Smooth muscle cell (in vitro differentiated cells): ENCODE measurements around the gene PAX3. TPM values are rescaled to one million over a fixed set of nuclear protein-coding genes. Genes with fewer than 3 reads are reported as not detected.

Source experiments
- DNase-seq: peaks from one replicate; lab custom pipeline; 2025; ENCODE audit not compliant: unreplicated experiment; lab: John Stamatoyannopoulos, UW
- H2AFZ ChIP-seq: fragments of 200-600 bp; sonication (generic); 2 replicates; pipeline ENCODE4 v1.6.0; 2016; ENCODE audit warnings: antibody characterized with exemption, low read depth, mild to moderate bottlenecking
- H3F3A ChIP-seq: fragments of 200-600 bp; sonication (generic); 2 replicates; pipeline ENCODE4 v1.6.0; 2017; ENCODE audit warnings: antibody characterized with exemption, low read depth
- H3K27ac ChIP-seq: fragments of 200-600 bp; sonication (generic); 2 replicates; pipeline ENCODE4 v1.5.1; 2016; ENCODE audit warnings: low read depth, mild to moderate bottlenecking
- H3K27me3 ChIP-seq: fragments of 200-600 bp; sonication (generic); 2 replicates; pipeline ENCODE4 v1.6.1; 2016; ENCODE audit warnings: low read depth, mild to moderate bottlenecking
- H3K36me3 ChIP-seq: fragments of 200-600 bp; sonication (generic); 2 replicates; pipeline ENCODE4 v1.5.1; 2016; ENCODE audit warnings: low read depth
- H3K4me1 ChIP-seq: fragments of 200-600 bp; sonication (generic); 2 replicates; pipeline ENCODE4 v1.5.1; 2016; ENCODE audit warnings: low read depth
- H3K4me2 ChIP-seq: fragments of 200-600 bp; sonication (generic); 2 replicates; pipeline ENCODE4 v1.6.0; 2016; ENCODE audit warnings: mild to moderate bottlenecking
- H3K4me3 ChIP-seq: fragments of 200-600 bp; sonication (generic); 2 replicates; pipeline ENCODE4 v1.5.1; 2016; ENCODE audit warnings: mild to moderate bottlenecking
- H3K79me2 ChIP-seq: fragments of 200-600 bp; sonication (generic); 2 replicates; pipeline ENCODE4 v1.6.0; 2016; ENCODE audit warnings: low read depth, mild to moderate bottlenecking
- H3K9ac ChIP-seq: fragments of 200-600 bp; sonication (generic); 2 replicates; pipeline ENCODE4 v1.6.0; 2016; ENCODE audit warnings: low read depth
- H3K9me3 ChIP-seq: fragments of 200-600 bp; sonication (generic); replicated peaks from 2 replicates; pipeline ENCODE4 v1.5.1; 2016; ENCODE audit warnings: low read depth
- H4K20me1 ChIP-seq: fragments of 200-600 bp; sonication (generic); 2 replicates; pipeline ENCODE4 v1.6.0; 2016; ENCODE audit warnings: low read depth
- WGBS: methylation state at CpG from one replicate; pipeline ENCODE4 v1.1.7; 2016; ENCODE audit warnings: low lambda C conversion rate; 5-methylcytosine and 5-hydroxymethylcytosine counted together
- polyA plus RNA-seq: library from polyadenylated mRNA; unstranded; fragments of >200 nt; fragmentation: Nextera tagmentation; extraction: Ambion mirVana; gene quantifications from 2 replicates; pipeline ENCODE4 v1.2.1, GENCODE V29; 2016
- total RNA-seq: library from RNA; depleted of rRNA; stranded (reverse); fragments of >200 nt; gene quantifications from 2 replicates; pipeline ENCODE4 v1.2.3, GENCODE V29; 2014
- TF ChIP-seq, protein P1 (sequence below): fragments of 200-600 bp; sonication (generic); IDR thresholded peaks from 2 replicates; pipeline ENCODE4 v1.5.1; 2017; ENCODE audit warnings: borderline replicate concordance, mild to moderate bottlenecking, antibody characterized with exemption; ENCODE audit not compliant: insufficient read depth, poor library complexity, severe bottlenecking

PAX3 gene
- total and polyA plus RNA-seq, 2 experiments from 2014 or later: 0.94 TPM; not detected in 1

GRCh38 chr2:222269132-222269531 lies 29.7 kb downstream of the PAX3 start:
- Histone ChIP-seq H3K4me2 (no peak overlapping the region), H3K27ac (no peak overlapping the region), H3K79me2 (no peaks in the 10 kb centered on the region), H3K9ac (no peak overlapping the region), H3K9me3 (no peaks in the 10 kb centered on the region), H3F3A (no peaks in the 10 kb centered on the region), H3K27me3 (peaks cover 30% of the 10 kb centered on the region), H2AFZ (no peak overlapping the region), H3K4me3 (no peak overlapping the region), H4K20me1 (no peaks in the 10 kb centered on the region), H3K4me1 (peaks cover 29% of the 10 kb centered on the region), H3K36me3 (no peaks in the 10 kb centered on the region)
- DNase-seq: no peak
- 66% methylated on average over 9 of the region's 9 CpGs for WGBS
- TF ChIP-seq, protein P1, sequence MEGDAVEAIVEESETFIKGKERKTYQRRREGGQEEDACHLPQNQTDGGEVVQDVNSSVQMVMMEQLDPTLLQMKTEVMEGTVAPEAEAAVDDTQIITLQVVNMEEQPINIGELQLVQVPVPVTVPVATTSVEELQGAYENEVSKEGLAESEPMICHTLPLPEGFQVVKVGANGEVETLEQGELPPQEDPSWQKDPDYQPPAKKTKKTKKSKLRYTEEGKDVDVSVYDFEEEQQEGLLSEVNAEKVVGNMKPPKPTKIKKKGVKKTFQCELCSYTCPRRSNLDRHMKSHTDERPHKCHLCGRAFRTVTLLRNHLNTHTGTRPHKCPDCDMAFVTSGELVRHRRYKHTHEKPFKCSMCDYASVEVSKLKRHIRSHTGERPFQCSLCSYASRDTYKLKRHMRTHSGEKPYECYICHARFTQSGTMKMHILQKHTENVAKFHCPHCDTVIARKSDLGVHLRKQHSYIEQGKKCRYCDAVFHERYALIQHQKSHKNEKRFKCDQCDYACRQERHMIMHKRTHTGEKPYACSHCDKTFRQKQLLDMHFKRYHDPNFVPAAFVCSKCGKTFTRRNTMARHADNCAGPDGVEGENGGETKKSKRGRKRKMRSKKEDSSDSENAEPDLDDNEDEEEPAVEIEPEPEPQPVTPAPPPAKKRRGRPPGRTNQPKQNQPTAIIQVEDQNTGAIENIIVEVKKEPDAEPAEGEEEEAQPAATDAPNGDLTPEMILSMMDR: no peak

DNA sequence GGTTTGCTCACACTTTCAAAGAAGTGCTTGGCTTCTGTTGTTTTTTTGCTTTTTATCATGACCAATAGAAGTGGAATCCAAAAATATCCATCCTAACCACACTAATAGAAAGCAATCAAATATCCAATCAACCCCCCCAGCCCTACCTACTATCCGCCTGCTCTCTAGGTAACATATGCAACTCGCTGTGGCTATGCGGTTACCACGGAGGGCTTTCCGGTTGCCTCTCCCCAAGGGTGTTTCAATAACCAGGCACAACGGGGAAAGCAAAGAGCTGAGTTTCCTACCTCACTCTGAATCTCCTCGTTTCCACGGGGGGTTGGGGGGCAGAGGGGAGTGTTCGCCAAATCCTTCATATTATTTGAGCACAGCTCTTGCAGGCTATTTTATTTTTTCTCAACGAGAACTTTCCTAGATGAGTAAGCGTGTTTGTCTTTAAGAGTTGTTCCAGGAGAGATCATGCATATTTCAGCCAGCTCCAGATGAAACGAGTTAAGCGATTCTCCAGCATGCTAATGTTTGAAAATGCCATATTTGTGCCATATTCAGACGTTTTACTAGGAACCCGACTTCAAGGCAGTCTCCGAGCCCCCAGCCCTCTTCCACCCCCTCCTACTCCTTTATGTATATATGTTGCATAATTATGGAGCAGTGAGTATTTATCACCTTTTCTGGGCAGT lies 30.3 kb downstream of the PAX3 start:
- Histone ChIP-seq H2AFZ (no peak overlapping the region), H3K36me3 (no peaks in the 10 kb centered on the region), H3K9me3 (no peaks in the 10 kb centered on the region), H3K27me3 (peaks cover 24% of the 10 kb centered on the region), H3K9ac (no peak overlapping the region), H4K20me1 (no peaks in the 10 kb centered on the region), H3K4me2 (no peak overlapping the region), H3K79me2 (no peaks in the 10 kb centered on the region), H3K4me3 (no peak overlapping the region), H3F3A (no peaks in the 10 kb centered on the region), H3K4me1 (peaks cover 29% of the 10 kb centered on the region), H3K27ac (no peak overlapping the region)
- TF ChIP-seq, protein P1: no peak
- 45% methylated on average over 16 of the region's 16 CpGs for WGBS
- DNase-seq: no peak

DNA sequence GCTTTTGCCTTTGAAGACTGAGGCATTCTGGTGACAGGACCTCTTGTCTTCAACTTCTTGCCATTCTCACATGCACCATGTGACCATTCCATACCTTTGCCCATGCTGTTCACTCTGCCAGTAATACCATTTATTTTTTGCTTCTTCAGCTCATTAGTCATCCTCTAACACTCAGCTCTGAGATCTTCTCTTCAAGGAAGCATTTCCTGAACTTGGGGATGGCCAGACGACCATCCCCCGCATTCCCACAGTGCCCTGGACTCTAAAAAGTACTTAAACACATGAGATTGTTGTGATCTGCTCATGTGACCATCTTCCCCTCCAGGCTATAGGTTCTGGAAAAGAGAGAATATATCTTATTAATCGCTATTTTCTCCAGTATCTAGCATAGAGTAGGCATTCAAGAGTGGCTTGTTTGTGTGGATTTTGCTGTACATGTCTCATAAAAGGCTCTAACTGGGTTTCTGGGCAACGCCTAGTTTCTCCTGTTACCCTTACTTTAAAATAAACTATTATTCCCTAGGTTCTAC lies 33.9 kb downstream of the PAX3 start:
- H3K9me3 ChIP-seq: no peaks in the 10 kb centered on the region
- TF ChIP-seq, protein P1: no peak

GRCh38 chr2:222261504-222261903 lies 37.3 kb downstream of the PAX3 start:
- H3K9ac ChIP-seq: no peak overlapping the region
- no peaks in the 10 kb centered on the region for H3F3A ChIP-seq
- WGBS: 87% methylated on average over 2 of the region's 2 CpGs
- H3K4me2 ChIP-seq: no peak overlapping the region
- H2AFZ ChIP-seq: no peak overlapping the region
- H3K4me1 ChIP-seq: peaks cover 23% of the 10 kb centered on the region
- H3K79me2 ChIP-seq: no peaks in the 10 kb centered on the region
- TF ChIP-seq, protein P1: no peak
- peaks cover 2% of the 10 kb centered on the region for H3K27me3 ChIP-seq
- no peaks in the 10 kb centered on the region for H3K36me3 ChIP-seq
- no peak overlapping the region for H3K27ac ChIP-seq
- H3K9me3 ChIP-seq: no peaks in the 10 kb centered on the region
- H3K4me3 ChIP-seq: no peak overlapping the region
- no peaks in the 10 kb centered on the region for H4K20me1 ChIP-seq
- no peak for DNase-seq

More for the DNA sequence above, 33.9 kb downstream of the PAX3 start:
- Histone ChIP-seq H2AFZ (no peak overlapping the region), H3K27ac (no peak overlapping the region), H3K27me3 (peaks cover 8% of the 10 kb centered on the region), H3F3A (no peaks in the 10 kb centered on the region), H4K20me1 (no peaks in the 10 kb centered on the region), H3K4me2 (no peak overlapping the region), H3K9ac (no peak overlapping the region), H3K36me3 (no peaks in the 10 kb centered on the region), H3K4me1 (peaks cover 23% of the 10 kb centered on the region), H3K79me2 (no peaks in the 10 kb centered on the region), H3K4me3 (no peak overlapping the region)
- 78% methylated on average over 4 of the region's 4 CpGs for WGBS
- DNase-seq: no peak
